GM18505 (cell line): ENCODE measurements around the gene MCU.

Experiments used
- ATAC-seq: cut with Tn5 transposase; IDR thresholded peaks from one replicate; pipeline ENCODE4 v1.9.1; 2021; ENCODE audit not compliant: unreplicated experiment
- POLR2A ChIP-seq: IDR thresholded peaks from 4 replicates; pipeline ENCODE4 v1.6.1; 2011; ENCODE audit warnings: borderline replicate concordance; ENCODE audit not compliant: insufficient read depth, insufficient read length; ENCODE audit errors: extremely low read depth

MCU gene

DNA sequence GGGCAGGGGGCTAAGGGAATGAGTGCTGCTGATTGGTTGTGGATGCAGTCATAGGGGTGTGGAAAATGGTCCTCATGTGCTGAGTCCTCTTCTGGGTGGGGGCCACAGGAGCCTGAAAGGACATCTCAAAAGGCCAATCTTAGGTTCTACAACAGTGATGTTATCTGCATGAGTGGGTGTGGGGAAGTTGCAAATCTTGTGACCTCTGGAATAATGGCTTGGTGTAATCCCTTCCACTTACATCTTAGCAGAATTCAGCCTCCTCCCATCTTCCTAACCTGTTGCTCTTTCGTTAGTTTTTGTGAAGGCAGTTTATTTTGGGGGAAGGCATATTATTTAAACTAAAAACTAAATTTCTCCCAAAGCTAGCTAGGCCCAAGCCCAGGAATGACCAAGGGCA is 159.6 kb downstream of the MCU start:
- no peak for ATAC-seq
- no peak for TF ChIP-seq POLR2A

DNA sequence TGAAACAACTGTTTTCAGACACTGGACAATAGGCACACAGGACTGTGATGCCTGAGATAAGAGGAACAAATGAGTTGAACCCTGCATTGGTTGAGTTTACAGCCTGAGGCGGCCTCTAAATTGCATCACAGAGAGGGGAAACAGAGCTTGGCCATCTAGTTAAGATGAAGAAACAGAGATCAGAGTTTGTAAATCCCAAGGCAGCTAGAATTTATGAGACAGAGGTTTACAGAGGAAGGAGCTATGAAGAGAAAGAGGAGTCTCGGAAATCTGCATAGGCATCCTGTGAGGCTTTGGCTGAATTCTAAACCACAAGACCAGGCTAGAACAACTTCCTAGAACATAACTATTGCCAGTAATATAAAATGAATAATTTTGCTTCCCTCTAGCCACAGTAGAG is 160.6 kb downstream of the MCU start:
- ATAC-seq = no peak
- no peak for TF ChIP-seq POLR2A

GRCh38 chr10:72855129-72855528 is 163.2 kb downstream of the MCU start:
- no peak for ATAC-seq

GRCh38 chr10:72855790-72856189 is 163.8 kb downstream of the MCU start:
- TF ChIP-seq POLR2A = no peak
- ATAC-seq = no peak

More at GRCh38 chr10:72855129-72855528, 163.2 kb downstream of the MCU start:
- TF ChIP-seq POLR2A = no peak

- ATAC-seq = no peak
- TF ChIP-seq POLR2A = no peak
Measured at GRCh38 chr10:72858067-72858466, 166.1 kb downstream of the MCU start.

GRCh38 chr10:72862957-72863356 is 171.0 kb downstream of the MCU start:
- ATAC-seq = no peak
- TF ChIP-seq POLR2A = no peak

- TF ChIP-seq POLR2A = no peak
- ATAC-seq = no peak
Measured at GRCh38 chr10:72875250-72876055, 183.5 kb downstream of the MCU start.

- TF ChIP-seq POLR2A = no peak
- no peak for ATAC-seq
Measured at GRCh38 chr10:72879245-72879644, 187.3 kb downstream of the MCU start.

DNA sequence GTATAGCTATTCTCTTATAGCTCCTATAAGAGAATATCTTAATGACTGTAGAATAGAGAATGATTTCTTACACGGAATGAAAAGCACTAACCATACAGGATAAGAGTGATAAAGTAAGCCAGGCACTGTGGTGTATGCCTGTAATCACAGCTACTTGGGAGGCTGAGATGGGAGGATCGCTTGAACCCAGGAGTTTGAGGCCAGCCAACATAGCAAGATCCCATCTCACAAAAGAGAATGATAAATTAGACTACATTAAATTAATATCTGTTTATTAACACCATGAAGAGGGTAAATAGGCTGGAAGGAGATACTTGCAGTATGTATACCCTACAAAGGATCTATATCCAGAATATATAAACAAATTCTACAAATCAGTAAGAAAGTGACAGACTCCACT is 189.3 kb downstream of the MCU start:
- no peak for ATAC-seq
- TF ChIP-seq POLR2A = no peak

GRCh38 chr10:72883861-72884260 is 191.9 kb downstream of the MCU start:
- no peak for ATAC-seq
- no peak for TF ChIP-seq POLR2A

- TF ChIP-seq POLR2A = no peak
- ATAC-seq = no peak
Measured at GRCh38 chr10:72885953-72886352, 194.0 kb downstream of the MCU start.

DNA sequence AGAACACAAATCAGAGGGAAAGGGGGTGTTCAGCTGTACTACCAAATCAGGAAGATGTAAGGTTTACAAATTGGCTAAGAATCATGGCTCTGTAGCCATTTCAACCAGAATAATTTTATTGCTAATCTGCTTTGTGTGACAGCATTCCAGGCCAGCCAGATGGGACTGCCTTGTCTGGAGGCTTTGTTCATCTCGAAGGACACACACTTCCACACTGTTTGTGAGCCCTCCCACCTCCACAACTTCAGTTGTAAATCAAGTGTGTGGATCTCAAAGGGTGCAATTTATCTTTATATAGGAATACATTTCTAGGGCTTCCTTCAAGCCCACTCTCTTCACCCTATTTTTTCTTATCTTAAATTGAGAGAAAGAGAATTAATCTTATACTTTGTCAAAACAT is 194.7 kb downstream of the MCU start:
- no peak for ATAC-seq
- TF ChIP-seq POLR2A = no peak

GRCh38 chr10:72887043-72887442 is 195.1 kb downstream of the MCU start:
- no peak for ATAC-seq
- TF ChIP-seq POLR2A = no peak

DNA sequence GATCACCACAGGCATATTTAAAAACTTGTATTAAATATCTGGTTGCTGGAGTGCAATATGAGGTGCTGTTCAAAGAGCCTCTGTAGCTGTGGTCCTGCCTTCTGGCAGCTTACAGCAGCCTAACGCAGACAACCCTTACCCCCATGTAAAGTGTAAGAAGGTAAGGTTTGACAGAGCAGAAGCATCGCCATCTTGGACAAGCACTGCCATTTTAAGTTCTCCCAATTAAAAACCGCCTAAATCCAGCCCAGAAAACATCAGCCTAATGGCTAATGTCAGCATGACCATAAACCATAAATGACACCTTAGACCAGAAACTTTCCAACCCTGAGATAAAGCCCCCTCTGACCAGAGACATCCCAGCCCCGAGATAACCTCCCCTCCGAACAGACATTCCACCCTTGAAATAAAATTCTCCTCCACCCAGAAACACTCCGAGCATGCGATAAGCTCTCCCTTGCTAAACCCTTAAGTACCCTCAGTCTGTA is 196.3 kb downstream of the MCU start:
- ATAC-seq = no peak
- no peak for TF ChIP-seq POLR2A

- ATAC-seq = no peak
- TF ChIP-seq POLR2A = no peak
Measured at GRCh38 chr10:72889391-72889831, 197.5 kb downstream of the MCU start.

DNA sequence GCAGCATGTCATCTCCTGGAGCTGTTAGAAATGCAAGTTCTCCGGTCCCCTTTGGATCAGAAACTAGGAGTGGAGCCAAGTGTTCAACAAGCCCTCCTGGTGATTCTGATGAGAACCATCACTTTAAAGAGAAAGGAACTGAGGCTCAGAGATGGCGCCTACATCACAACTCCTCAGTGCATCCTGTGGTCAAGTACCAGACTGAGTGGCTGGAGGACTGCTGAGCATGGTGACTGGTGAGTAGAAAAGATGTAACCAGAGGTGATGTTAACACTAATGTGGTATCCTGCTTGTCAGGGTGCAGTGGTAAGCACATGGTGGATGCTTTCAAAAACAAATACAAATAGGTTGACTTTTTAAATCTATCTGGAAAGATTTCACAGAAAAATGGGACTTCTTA is 198.1 kb downstream of the MCU start:
- no peak for TF ChIP-seq POLR2A
- no peak for ATAC-seq
